Measurements from ENCODE around the gene SDR9C7.
"Not testable (repeated sequence)": the region's sequence is repeated elsewhere in the genome, so short reads cannot be mapped to it uniquely, and the experiment has no call there.

SDR9C7 gene

GRCh38 chr12:56933826-56934625, at the start of gene SDR9C7:
TSS of gene SDR9C7 (minus strand) at chr12:56934408. CDS start at chr12:56934261, 147 bp downstream.
- no peak for DNase-seq (ENCODE audit: insufficient read length, low spot score)
- no peak for FAIRE-seq

GRCh38 chr12:56983386-56983785, 49.2 kb upstream of the SDR9C7 start:
- no peak for FAIRE-seq
- no peak for DNase-seq (ENCODE audit: insufficient read length, low spot score)

GRCh38 chr12:56982578-56983236, 48.5 kb upstream of the SDR9C7 start:
- DNase-seq (ENCODE audit: insufficient read length, low spot score); FAIRE-seq: not testable (repeated sequence)

- FAIRE-seq (no peak), DNase-seq (ENCODE audit: insufficient read length, low spot score) (no peak)
Observed at GRCh38 chr12:56980941-56981530, 46.8 kb upstream of the SDR9C7 start.

GRCh38 chr12:56980268-56980667, 46.1 kb upstream of the SDR9C7 start:
- FAIRE-seq, result no peak

GRCh38 chr12:56979628-56980027, 45.4 kb upstream of the SDR9C7 start:
- no peak for DNase-seq (ENCODE audit: insufficient read length, low spot score)
- FAIRE-seq, result no peak

More at GRCh38 chr12:56980268-56980667, 46.1 kb upstream of the SDR9C7 start:
- DNase-seq (ENCODE audit: insufficient read length, low spot score), result no peak

DNA sequence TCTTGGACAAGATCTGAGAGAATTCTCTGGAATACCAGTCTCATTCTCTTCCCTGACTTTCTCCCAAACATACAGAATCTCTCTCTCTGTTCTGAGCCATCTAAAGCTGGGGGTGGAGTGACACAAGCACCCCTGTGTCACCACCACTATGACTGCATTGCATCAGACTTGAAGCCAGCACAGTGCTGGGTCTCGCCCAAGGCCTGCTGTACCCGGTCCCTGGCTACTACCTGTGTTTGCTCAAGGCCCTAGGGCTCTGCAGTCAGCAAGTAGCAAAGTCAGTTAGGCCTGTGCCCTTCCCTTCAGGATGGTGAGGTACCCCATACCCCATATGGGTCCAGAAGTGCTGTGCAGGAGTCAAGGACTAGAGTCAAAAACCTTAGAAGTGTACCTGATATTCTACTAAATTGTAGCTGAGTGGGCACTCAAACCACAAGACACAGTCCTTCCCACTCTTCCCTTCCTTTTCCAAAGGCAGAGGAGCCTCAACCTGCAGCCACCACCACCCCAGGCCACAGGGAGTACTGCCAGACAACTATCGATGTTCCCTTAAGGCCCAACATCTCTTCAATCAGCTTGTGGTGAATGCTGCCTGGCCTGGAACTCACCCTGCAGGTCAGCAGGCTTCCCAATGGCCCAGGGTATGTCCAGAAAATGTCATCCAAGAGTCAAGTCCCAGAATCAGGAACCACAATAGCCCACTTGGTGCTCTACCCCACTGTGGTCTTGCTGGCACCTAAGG, 44.4 kb upstream of the SDR9C7 start:
- no peak for DNase-seq (ENCODE audit: insufficient read length, low spot score)
- no peak for FAIRE-seq

- FAIRE-seq; DNase-seq (ENCODE audit: insufficient read length, low spot score): not testable (repeated sequence)
Observed at GRCh38 chr12:56977361-56977760, 43.2 kb upstream of the SDR9C7 start.

DNA sequence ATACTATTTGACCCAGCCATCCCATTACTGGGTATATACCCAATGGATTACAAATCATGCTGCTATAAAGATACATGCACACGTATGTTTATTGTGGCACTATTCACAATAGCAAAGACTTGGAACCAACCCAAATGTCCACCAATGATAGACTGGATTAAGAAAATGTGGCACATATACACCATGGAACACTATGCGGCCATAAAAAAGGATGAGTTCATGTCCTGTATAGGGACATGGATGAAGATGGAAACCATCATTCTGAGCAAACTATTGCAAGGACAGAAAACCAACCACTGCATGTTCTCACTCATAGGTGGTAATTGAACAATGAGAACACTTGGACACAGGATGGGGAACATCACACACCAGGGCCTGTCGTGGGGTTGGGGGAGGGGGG, 40.0 kb upstream of the SDR9C7 start:
- not testable (repeated sequence) for DNase-seq (ENCODE audit: insufficient read length, low spot score); FAIRE-seq

GRCh38 chr12:56968910-56969309, 34.7 kb upstream of the SDR9C7 start:
- FAIRE-seq; DNase-seq (ENCODE audit: insufficient read length, low spot score): not testable (repeated sequence)

- not testable (repeated sequence) for DNase-seq (ENCODE audit: insufficient read length, low spot score); FAIRE-seq
Observed at GRCh38 chr12:56965997-56966642, 31.9 kb upstream of the SDR9C7 start.

DNA sequence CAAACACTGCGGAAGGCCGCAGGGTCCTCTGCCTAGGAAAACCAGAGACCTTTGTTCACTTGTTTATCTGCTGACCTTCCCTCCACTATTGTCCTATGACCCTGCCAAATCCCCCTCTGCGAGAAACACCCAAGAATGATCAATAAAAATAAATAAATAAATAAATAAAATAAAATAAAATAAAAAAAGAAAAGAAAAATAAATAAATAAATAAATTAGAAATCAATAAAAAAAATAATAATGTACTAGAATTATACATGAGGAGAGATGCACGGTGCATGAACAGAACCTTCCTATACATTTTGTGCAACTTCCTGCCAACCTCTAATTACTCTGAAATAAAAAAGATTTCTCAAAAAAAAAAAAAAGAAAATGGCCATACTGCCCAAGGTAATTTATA, 30.9 kb upstream of the SDR9C7 start:
- DNase-seq (ENCODE audit: insufficient read length, low spot score); FAIRE-seq: not testable (repeated sequence)

DNA sequence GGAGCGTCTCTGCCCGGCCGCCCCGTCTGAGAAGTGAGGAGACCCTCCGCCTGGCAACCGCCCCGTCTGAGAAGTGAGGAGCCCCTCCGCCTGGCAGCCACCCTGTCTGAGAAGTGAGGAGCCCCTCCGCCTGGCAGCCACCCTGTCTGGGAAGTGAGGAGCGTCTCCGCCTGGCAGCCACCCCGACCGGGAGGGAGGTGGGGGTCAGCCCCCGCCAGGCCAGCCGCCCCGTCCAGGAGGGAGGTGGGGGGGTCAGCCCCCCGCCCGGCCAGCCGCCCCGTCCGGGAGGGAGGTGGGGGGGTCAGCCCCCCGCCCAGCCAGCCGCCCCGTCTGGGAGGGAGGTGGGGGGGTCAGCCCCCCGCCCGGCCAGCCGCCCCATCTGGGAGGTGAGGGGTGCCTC, 29.3 kb upstream of the SDR9C7 start:
- not testable (repeated sequence) for DNase-seq (ENCODE audit: insufficient read length, low spot score); FAIRE-seq

DNA sequence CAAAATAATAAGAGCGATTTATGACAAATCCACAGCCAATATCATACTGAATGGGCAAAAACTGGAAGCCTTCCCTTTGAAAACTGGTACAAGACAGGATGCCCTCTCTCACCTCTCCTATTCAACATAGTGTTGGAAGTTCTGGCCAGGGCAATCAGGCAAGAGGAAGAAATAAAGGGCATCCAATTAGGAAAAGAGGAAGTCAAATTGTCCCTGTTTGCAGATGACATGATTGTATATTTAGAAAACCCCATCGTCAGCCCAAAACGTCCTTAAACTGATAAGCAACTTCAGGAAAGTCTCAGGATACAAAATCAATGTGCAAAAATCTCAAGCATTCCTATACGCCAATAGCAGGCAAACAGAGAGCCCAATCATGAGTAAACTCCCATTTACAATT, 28.0 kb upstream of the SDR9C7 start:
- FAIRE-seq, result not testable (repeated sequence)

GRCh38 chr12:56958422-56958821, 24.2 kb upstream of the SDR9C7 start:
- no peak for FAIRE-seq
- DNase-seq (ENCODE audit: insufficient read length, low spot score), result no peak

More for the DNA sequence above, 28.0 kb upstream of the SDR9C7 start:
- not testable (repeated sequence) for DNase-seq (ENCODE audit: insufficient read length, low spot score)

- no peak for FAIRE-seq
- no peak for DNase-seq (ENCODE audit: insufficient read length, low spot score)
Observed at GRCh38 chr12:56957229-56958052, 23.2 kb upstream of the SDR9C7 start, which contains the start of gene RDH16. TSS of gene RDH16 (minus strand) at chr12:56957608. CDS start at chr12:56957462, 146 bp downstream.

DNA sequence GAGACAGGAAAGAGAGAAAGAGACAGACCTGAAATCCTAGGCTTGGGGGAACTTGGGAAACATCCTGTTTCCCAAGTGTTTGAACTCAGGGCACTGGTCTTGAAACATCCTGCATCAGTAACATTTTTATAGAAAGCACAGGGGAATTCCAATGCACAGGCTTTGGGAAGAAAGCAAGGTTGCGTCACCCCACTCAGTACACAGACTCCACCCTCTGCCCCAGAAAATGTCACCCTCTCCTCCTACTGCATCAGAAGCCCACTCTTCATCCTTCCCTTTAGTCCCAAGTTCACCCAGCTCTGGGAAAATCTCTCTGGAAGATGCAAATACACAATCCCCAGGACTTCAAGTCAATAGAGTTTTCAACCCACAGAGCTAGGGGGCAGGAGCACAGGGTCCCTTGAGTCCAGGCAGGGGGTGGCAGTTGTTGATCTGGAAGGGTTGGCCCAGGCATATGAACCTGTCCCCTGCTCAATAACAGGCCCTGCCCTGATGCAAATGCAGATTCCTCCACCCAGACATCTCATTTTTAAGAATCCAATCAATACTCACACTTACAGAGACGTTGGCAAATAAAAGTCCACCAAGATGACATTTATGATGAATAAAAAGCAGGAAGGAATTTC, 21.5 kb upstream of the SDR9C7 start:
- FAIRE-seq (no peak), DNase-seq (ENCODE audit: insufficient read length, low spot score) (no peak)

- DNase-seq (ENCODE audit: insufficient read length, low spot score) (no peak), FAIRE-seq (no peak)
Observed at GRCh38 chr12:56954958-56955355, 20.7 kb upstream of the SDR9C7 start.
